NCI-H146 (cell line): ENCODE measurements around the gene LANCL1.

Experiments
- DNase-seq: peaks from one replicate; lab custom pipeline; 2025; lab: John Stamatoyannopoulos, UW

LANCL1 gene, protein sequence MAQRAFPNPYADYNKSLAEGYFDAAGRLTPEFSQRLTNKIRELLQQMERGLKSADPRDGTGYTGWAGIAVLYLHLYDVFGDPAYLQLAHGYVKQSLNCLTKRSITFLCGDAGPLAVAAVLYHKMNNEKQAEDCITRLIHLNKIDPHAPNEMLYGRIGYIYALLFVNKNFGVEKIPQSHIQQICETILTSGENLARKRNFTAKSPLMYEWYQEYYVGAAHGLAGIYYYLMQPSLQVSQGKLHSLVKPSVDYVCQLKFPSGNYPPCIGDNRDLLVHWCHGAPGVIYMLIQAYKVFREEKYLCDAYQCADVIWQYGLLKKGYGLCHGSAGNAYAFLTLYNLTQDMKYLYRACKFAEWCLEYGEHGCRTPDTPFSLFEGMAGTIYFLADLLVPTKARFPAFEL

DNA sequence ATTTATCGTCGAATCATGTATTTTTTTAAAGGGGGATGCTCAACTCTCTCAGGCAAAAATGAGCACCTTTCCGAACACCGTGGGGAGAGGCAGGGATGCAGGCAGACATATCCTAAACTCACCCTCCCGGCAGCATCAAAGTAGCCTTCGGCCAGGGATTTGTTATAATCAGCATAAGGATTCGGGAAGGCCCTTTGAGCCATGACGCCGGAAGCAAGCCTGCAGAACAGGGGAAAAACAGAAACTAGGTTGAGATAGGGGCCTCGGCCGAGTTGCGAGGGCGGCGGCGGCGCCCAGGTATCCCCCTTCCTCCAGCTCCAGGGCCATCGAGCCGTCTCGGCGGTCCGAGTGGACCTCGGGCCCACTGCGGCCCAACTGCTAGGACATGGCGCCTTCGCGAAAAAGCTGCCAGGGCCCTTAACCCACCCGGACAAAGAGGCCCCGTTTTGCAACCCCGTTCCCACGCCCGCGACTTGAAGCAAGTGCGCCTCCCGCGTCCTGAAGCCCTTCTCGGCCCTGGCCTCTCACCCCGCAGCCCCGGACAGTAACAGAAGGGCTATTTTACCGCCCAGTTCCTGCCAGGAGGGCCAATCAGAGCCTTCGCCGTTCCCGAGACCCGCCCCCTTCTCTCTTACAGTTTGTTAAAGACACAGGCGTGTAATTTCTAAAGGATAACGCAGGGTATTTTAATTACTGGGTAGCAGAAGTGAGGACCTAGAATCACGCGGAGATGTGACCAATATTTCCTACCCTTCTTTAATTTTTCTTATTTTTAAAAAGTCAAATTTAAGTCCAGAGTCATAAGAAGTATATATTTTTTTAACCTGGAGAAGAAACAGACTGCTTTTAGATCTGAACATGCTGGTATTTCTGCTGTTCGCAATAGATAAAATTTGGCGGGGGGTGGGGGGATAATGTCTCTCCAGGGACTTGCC lies at the start of gene LANCL1:
Gene LANCL1, minus strand, starts transcription at position 566 of the 935 bp plus-strand sequence. Its CDS starts 363 bp downstream, at position 203.
- peak; percentile 91 for DNase-seq

DNA sequence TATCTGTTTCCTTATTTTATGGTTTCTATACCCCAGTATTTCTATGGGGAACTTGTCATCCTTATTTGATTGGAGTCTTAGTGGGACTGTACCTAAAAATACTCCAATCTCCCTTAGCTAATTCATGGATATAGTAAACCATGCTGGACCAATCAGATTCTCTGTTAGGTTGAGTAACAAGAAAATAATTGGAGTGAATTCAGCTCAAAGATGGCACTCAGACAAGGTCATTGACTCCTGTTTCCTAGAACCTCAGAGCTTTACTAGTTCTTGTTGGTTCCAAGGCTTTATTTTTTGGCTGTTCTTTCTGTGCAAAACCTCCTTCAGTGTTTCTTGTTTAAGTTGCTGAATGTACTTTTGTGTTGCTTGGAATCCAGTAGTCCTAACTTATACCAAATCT lies 48.0 kb upstream of the LANCL1 start:
- DNase-seq: no peak

DNA sequence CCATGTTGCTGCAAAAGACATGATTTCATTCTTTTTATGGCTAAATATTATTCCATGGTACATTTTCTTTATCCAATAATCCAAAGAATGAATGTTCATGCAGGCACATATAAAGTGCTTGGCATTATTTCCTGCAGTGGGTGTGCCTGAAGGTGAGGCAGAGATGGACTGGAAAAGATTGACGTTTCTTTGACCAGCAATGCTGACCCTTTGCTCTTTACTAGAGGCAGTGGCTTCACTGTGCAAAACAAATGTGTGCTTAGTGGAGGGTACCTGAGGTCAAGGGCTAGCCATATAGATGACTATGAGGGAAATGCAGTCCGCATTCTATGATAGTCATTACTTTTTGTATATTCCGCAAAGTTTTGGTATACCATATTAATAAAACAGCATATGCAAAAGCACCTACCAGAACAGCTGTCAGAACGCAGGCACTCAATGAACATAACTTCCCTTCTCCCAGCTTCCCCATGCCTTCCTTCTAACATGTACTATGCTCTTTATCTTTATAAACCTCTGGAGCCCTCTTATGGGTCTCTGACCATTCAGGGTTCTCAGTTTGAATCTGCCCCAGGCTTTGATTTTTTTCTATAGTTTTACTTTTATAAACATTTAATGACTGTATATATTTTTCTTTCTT lies 47.2 kb upstream of the LANCL1 start:
- no peak for DNase-seq

DNA sequence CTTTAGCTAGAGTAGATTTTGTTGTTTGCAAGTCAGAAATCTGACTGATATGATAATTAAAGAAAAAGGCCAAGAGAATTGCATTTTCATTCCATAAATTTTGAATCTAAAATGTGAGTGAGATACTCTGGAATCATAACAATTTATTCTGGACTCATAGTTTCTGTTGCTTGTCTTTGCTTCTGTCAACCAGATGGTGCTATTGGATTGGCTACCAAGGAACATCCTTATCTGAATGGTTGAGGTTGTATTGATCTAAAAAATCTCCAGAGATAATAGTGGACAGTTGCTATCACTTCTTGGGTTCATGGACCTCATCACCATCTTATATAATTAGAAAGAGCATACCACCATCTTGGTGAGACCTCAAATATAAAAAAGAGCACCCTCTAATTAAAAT lies 45.8 kb upstream of the LANCL1 start:
- DNase-seq: no peak

DNA sequence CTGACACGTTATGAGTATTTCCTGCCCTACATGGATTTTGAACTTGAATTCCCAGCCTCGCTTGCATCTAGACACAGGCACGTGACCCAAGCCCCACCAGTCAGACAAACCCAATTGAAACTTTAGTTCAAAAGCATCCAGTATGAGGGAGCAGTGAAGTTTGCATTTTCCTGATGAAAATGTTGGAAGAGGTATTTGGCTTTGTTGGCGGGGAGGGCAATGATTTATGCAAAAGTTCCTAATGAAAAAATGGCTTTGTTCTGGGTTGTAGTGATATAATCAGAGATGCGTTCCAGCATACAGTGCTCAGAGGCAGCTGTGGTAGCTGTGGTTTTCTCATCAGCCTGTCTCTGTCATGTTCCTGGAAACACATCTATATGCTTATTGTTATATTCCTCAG lies 43.0 kb upstream of the LANCL1 start:
- DNase-seq: no peak

DNA sequence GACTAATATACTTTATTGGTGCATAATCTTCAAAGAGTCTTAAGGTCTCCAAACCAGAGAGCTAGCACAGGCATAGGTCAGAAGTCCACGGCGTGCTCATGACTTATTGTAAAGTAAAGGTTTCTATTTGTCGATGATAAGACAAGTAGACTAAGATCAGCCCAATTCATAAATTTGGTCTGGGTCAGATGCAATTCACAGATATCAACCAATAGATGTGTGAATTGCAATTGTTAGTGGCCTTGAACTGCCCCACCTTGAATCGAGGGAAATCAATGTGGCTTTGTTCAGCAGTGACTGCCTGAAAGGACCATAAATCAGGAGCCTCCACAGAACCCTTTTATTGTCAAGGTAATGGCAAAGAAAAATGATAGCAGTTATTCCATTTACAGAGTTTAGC lies 40.7 kb upstream of the LANCL1 start:
- DNase-seq: no peak

DNA sequence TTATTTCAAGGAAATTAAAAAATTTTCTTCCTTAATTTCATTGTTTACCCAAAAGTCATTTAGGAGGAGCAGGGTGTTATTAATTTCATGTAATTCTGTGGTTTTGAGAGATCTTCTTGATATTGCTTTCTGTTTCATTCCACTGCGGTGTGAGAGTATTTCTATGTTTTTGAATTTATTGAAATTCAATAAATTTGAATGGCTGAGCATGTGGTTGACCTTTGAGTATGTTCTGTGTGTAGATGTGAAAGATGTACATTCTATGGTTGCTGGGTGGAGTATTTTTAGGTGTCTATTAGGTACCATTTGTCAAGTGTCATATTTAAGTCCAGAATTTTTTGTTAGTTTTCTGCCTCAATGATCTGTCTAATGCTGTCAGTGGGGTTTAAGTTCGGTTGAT lies 39.4 kb upstream of the LANCL1 start:
- DNase-seq: no peak

DNA sequence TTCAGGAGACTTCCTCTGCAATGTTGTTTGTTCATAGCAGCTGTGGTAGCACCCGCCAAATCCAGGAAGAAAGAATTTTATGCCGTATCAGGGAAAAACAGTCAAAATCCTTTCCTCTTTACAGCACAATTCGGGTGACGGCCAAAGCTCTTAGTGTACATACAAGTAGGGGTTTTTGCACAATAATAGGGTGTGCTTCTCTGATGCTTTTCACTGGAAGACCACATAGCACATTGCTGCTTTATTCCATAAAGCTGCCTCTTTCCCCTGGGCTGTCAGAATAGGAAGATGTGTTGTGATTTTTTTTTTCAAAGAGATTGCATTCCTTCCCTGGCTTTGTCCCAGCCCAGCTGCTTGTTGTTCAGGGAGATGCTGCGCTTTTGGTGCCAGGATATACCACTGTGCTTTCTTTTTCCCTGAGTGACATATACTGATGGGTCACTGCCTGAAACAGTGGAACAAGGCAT lies 27.2 kb upstream of the LANCL1 start:
- DNase-seq: peak; percentile 28

DNA sequence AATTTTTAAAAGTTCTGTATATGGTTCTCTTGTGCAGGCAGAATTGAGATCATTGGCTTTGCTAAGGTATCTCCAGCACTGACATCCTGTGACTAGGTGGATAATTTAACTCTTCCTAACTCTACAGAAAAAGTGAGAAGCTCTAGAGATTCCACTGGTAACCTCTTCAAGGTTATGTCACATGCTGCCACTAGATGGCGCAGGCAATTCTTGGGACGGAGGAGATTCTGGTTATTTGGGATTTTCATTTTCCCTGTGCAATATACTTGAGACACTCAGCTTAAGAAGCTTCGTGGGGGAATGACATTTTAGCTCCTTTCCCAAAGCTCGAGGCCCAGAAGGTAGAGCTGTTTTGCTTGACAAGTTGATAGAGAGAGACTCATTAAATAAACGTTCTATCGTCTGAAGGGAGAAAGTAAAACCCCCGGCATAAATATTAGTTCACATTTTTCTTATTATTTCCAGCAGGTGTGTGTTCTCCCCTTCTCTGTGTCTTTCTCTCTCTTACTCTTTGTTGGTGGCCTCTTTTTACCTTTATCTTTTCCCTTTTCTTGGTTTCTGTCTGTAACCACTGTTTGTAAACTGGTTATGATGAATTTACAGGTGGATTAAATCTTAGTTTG lies 26.6 kb upstream of the LANCL1 start:
- peak; percentile 59 for DNase-seq

DNA sequence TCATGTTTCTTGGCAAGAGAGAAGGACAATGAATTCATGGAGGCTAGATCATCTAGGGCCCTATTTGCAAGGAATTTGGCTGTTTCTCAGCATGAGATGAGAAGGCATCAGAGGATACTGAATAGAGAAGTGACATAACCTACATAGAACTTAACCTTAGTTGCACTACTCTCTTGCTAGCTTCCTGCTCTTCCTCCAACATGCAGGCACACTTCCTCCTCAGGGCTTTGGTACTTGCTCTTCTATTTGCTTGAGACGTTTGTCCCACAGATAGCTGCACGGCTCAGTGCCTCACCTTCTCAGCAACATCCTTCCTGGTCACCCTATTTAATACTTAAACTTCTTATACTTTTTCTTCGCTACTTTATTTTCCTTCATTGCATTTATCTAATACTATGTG lies 20.0 kb upstream of the LANCL1 start:
- DNase-seq: no peak

DNA sequence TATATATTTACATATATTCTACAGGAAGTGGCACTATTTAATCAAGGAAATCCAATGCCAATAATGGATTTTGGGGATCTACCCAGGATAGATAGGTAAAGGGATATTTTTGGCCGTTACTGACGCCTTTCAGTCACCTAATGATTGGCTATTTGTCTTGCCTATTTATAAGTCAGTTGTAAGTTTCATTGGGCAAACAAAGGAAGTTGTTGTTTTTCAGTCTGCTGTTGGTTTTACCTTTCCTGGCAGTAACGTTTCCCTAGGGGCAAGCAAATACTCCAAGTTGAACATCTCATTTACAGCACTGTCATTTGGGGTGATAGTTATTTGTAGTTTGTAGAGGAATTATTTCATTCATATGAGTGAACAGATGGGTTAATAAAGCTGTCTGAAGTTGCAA lies 17.0 kb upstream of the LANCL1 start:
- DNase-seq: no peak

DNA sequence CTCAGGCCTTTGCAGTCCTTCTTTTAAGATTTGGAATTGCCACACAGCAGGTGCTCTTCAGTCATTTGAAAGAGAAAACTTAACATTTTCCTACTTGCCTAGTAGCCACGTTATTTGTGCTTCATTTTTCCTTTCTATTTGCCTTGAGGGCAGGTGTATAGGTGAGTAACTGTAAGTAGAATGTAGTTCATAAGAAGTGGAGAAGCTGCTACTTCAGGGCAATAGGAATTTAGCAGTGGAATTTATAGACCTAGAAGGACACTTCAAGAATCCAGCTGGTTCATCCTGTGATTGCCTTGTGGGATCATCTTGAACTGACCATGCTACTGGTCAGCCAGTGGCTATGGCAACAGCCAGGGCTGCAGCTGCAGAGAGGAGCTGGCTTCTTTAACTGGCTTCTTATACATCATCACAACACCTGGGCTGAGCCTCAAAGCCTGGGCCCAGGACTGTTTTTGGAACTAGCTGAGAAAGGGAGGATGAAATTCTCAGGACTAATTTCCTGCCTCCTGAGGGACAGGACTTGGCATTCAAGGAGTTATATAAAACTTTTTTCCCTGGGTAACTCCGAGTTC lies 5.1 kb upstream of the LANCL1 start:
- peak; percentile 1 for DNase-seq

DNA sequence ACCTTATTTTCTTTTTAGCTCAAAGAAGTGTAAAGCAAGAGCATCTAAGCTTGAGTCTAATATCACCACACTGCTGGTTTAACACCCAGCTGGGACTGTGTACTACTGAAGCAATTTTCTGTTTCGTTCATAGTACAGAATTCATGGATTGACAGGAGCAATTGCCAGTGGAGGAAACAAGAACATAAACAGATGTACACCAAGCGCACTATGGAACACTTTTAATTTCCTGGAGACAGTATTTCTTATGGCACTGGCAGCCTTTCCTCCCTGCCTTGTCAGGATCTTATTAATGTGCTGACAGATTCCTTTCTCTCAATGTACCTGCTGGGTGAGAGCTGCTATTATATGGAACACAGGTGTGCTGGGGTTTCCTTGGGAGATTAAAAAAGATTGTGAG lies 4.2 kb upstream of the LANCL1 start:
- DNase-seq: no peak

DNA sequence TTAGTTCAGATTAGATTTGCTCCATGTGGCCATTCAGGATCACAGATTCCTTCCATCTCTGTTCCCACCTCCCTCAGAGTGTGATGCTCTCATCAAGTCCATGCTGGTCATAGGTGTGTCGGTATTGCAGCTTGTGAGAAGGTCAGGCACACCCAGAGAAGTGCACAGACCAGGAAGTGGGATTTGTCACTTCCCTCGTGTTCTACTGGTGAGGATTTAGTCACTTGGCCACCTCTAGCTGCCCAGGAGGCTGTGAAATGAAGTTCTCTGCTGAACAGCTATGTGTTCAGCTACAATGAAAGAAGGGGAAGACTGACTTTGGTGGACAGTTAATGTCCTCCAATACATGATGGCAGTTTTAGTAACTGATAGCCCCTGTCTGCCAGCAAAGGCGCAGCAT lies 3.5 kb upstream of the LANCL1 start:
- DNase-seq: no peak

DNA sequence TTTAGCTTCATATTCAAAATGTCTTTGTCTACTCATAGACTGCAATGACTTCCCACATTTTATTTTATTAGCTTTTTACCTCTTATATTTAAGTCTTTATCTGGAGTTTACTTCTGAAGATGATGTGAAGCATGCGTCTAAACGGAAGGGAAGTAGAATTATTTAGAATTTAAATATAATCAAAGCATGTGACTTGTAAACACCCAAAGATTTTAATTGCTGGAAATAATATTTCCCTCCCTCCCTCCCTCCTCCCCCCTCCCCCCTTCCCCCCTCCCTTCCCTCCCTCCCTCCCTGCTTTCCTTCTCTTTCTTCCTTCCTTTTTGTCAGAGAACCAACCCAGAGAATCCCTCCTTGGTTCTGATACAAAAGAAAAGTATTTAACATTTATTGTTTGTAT lies 2.1 kb upstream of the LANCL1 start:
- no peak for DNase-seq

DNA sequence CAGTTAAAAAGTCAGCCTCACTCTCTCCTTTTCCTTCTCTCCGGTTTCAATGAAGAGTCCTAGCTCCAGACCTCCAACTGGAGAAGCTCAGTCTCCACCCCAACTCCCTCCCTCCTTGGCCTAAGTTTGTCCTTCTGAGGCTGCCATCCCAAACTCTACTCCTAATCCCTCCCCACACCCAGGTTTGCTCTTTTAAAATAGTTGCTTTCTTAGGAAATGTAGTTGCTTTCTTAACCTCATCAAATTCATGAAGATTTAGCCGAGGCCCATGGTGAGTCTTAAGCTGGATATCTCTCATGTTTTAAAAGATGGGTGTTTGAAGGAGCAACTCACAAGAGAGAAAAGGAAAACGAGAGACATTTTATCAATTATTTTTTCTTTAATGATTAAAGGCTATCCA lies 937 bp upstream of the LANCL1 start:
- DNase-seq: no peak

DNA sequence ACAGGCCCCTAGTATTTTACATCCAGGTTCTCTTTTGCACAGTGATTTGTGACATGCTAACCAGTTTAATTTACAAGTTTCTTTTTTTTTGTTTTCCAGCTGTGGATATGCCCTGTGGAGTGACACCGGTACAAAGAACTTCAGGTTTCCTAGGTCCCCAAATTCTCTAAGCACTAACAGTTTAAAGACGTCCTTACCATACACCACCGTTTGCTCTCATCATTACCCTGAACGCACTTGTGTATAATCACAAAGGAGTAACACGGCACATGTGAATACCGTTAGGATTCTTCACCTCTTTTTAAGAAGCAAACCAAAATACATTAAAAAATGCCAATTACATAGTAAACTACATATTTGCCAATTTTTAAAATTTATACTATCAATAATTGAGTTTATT lies 853 bp downstream of the LANCL1 start:
- DNase-seq: peak; percentile 19

DNA sequence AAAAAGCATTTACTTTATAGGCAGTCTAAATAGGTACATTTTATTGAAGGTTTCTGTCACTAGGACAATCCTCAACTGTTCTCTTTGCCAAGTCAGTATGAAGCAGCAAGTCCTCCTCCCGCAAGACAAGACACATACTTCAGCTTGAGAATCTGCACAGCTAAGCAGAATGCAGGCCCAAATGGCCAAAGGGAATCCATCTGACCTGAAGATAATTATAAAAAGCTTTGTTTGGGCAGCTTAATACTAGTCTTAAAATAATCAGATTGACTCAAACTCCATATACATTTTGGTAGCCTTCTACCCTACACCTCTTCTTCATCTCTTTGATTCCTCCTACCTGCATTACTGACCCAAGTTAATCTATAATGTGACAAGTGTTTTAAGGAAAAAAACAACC lies 1.8 kb downstream of the LANCL1 start:
- no peak for DNase-seq

DNA sequence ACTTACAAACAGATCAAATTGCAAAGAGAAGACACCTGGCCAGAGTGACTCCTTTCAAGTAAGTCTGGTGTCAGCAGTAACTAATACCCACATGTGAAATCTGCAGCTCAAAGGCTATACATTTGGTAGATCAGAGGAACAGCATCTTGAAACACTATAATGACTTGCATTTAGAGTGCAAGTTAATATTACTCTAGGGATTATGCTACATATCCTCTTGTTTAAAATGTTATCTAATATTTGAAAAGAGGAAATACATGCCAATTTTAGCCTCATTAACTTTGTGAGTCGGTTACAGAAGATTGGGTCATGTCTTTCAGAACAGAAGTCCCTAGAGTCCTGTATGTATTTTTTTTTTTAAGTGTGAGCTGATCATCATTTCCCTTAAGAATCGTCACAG lies 15.2 kb downstream of the LANCL1 start:
- no peak for DNase-seq

DNA sequence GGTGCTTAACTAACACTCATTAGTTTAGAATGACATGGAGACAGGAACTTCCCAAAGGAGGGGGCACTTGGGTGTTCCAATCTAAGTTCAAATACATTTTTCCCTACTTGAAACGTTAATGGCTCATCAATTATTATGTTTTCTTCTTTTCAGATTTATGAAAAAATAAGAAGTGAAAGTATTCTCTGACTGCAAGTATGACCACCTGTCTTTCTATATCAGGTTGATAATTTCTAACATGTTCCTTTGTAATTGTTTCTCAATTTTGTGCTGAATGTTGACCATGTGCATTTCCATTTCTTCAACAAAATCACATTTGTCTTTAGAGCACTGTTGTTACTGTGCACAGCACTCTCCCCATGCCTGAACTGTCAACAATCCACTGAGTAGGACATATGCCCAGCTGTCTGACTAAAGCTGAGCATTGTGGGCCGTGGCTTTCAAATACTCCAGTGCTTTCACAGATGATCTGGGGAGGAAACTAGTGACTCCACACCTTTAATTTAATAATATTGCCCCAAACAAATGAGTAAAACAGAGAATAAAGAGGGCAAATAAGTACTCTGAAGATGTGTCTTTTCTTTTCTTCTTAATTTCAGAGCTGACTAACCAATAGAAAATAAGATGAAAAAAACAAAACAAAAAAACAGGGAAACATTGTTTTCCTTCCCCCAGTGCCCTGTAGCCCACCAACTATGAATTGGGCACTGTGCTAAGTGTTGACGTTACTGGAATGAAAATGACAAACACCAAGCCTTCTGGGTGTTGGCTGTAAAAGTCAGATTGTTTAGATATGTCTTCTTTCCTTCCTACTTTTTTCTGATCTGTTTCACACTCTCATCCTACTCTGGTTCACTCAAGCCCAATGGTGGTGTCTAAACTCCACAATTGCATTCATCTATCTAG lies 16.0 kb downstream of the LANCL1 start:
- no peak for DNase-seq

DNA sequence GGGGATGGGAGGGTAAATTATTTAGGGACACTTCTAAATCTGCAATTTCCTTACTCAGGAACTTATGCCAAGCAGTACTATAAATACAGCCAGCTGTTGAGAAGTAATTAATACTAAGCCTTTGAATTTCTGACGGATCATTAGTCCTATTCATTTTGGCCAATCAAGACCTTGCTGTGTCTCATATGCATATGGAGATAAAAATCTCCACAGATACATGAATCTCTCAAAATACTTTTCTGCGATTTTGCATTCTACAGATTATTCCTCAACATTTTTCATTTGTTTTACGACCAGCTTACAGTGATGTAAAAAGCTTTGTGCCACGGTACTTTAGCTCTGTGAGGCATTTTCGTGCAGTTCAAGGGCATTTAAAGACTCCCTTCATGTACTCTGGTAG lies 16.7 kb downstream of the LANCL1 start:
- DNase-seq: no peak
